Femur (tissue), 1 donor: ENCODE data around the gene COQ8A.
"Not testable (repeated sequence)": the region's sequence is repeated elsewhere in the genome, so short reads cannot be mapped to it uniquely, and the experiment has no call there.

Source experiments
- DNase-seq: peaks from one replicate; pipeline ENCODE4 v3.0.0-alpha.2; 2017

Gene COQ8A

DNA sequence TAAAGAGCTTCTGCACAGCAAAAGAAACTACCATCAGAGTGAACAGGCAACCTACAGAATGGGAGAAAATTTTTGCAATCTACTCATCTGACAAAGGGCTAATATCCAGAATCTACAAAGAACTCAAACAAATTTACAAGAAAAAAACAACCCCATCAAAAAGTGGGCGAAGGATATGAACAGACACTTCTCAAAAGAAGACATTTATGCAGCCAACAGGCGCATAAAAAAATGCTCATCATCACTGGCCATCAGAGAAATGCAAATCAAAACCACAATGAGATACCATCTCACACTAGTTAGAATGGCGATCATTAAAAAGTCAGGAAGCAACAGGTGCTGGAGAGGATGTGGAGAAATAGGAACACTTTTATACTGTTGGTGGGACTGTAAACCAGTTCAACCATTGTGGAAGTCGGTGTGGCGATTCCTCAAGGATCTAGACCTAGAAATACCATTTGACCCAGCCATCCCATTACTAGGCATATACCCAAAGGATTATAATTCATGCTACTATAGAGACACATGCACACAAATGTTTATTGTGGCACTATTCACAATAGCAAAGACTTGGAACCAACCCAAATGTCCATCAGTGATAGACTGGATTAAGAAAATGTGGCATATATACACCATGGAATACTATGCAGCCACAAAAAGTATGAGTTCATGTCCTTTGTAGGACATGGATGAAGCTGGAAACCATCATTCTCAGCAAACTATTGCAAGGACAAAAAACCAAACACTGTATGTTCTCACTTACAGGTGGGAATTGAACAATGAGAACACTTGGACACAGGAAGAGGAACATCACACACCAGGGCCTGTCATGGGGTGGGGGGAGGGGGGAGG lies 10.6 kb upstream of the COQ8A start:
- not testable (repeated sequence) for DNase-seq

DNA sequence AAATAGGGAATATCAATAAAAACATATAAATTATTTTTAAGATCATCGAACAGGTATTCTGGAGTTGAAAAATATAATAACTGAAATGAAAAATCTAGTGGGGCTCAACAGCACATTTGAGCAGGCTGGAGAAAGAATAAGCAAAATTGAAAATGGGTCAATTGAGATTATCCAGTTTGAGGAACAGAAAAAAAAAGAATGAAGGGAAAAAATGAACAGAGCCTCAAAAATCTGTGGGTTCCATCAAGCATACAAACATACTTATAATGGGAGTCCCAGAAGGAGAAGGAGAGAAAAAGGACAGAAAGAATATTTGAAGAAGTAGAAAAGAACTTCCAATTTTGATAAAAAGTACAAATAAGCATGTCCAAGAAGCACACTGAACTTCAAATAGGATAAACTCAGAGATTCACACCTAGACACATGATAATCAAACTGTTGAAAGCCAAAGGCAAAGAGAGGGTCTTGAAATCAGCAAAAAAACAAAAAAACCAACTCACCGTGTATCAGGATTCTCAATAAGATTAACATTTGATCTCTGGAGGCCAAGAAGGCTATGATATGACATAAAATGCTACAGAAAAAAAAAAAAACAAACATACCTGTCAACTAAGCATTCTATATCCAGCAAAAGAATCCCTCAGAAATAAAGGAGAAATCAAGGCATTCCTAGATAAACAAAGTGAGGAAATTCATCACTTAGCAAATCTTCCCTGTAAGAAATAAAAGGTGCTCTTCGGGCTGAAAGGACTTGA lies 5.4 kb upstream of the COQ8A start:
- no peak for DNase-seq

DNA sequence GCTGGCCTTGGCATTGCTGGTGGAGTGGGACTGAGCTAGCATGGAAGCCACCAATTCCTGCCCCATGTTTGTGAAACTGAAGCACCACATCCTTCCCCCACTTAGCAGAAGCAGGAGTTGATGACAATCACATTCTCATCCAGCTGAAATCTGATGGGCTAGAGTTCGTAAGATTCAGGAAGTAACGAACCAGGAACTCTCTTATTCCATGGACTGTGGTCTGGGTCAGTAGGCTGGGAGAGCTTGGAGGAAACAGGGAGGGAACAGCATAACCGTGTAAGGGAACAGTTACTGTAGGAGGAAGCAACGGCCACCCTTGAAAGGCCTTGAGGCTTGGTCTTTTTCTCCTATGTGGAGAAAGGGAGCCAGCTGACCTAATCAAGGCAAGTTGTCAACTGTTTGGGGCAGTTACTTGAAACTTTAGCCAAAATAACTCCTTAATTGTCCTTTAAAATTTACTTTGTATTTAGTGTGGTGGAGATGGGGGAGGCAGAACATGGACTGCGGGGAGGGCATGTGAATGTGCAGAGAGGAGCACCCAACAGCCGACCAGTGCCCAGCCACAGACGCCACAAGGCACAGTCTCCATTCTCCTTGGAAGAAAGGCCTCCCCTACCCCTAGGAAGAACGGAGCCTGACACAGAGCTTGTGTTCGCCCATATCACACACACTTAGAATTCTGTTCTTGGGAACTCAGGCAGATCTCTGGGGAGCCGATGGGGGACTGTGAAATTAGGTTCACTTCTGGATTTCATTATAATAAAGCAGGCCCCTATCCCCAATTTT lies 2.0 kb upstream of the COQ8A start:
- no peak for DNase-seq

DNA sequence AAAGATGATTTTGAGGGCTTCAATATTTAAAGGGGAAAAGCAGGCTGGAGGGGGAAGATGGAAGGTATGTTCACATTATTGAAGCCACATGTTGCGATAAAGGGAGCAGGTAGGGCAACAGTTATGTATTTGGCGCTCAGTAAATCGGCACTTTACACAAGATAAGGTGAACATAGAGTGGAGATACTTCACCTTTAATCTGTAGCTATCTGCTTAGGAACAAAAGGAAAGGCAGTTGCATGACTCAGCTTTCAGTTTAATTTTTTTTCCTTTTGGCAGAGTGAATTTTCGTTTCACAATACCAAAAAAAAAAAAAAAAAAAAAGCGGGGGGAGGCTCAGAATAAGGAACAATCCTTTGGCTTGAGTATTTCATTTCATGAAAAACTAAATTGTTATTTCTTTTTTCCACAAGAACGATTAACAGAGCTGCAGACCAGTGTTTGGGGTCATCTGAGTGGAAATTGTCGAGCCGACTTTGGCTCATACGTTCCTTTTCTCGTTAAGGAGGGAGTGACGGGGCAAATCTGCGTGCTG lies 1.1 kb upstream of the COQ8A start:
- DNase-seq = no peak

DNA sequence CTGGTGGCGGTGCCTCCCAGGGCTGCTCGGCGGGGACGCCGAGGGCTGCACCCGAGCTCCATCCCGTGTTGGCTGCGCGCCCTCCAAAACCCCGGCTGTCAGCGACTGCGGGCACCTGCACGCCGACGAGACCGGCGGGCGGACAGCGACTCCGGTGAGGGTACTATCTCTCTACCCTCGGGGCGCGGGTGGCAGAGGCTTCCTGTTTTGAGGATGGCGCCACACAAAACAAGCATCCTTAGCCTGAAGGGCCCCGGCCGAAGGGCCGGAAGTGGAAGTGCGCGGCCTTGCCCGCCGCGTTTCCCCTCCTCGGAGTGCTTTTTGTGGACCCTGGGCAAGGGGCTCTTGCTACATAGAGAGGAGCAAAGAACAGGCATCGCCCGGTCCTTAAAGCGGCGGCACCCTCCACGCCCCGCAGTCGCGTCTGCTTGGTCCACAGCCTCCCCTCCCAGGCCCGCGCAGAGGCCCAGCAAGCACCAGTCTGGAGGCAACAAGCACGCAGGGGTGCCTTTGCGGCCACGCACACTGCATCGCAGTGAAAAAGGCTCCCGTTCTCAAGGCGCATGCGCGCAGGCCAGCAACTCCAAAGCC lies 561 bp upstream of the COQ8A start:
- DNase-seq = peak; percentile 77

DNA sequence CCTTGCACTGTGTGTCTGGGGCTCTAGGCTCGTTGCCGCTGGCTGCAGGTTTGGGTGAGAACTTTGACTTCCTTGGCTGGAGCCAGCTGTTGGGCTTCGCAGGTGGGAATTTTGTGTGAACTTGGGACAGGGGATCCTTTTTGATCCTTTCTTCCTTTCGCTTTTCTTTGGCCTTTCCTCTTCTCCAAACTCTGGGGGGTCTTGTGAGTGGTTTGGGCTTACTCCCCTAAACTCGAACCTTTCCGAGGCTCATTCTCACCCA lies 643 bp downstream of the COQ8A start:
- no peak for DNase-seq

DNA sequence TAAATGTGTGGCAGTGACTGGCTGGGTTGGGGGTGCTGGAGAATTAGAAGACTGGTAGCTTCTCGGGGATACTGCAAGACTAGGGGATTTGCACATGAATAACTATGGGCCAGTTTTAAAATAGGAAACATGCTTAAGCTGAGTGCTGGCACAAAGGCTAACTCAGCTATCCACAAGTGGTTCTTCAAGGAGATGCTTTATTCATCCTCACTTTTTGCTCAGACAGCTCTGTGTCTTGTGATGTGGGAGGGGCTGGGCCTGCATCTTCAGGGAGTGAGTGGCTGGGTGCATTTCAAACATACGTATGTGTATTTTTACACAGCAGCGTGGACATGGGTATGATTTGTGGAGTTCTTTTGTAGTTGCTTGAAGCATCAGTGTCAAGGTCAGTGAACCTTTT lies 2.3 kb downstream of the COQ8A start:
- no peak for DNase-seq

DNA sequence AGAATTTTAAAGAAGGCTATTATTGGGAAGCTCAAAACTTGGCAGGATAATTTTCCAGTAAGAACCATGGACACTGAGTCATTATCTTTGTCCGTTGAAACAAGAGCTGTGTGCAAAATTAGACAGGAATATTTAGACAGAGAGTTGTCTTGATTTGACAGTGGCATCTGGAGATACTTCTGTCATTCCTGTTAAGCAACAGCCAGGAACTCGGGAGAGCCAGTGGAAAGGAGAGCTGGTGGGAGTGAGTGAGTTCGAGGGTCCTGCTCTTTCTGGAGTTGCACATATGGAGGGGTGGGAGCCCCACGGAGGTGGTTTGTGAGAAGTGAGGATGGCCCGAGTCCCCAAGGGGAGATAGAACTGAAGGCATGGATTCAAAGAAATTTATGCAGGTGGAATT lies 3.1 kb downstream of the COQ8A start:
- DNase-seq = no peak

DNA sequence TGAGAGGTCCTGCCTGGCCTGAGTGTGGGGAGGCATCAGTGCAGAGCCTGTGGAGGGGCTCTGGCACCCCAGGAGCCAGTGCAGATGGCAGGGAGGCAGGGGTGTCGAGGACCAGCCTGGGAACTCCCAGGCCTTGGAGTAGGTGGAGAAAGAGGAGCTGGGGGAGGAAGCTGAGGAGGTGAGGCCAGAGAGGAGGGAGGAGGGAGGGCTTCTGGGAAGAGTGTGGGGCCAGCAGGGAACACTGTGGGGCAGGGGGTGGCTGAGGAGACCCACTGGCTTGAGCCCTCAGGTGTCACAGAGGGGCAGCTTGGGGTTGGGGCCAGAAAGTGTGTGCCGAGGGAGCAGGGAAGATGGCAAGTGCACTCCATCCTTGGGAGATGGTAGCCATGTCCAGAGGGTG lies 3.8 kb downstream of the COQ8A start:
- DNase-seq = no peak

DNA sequence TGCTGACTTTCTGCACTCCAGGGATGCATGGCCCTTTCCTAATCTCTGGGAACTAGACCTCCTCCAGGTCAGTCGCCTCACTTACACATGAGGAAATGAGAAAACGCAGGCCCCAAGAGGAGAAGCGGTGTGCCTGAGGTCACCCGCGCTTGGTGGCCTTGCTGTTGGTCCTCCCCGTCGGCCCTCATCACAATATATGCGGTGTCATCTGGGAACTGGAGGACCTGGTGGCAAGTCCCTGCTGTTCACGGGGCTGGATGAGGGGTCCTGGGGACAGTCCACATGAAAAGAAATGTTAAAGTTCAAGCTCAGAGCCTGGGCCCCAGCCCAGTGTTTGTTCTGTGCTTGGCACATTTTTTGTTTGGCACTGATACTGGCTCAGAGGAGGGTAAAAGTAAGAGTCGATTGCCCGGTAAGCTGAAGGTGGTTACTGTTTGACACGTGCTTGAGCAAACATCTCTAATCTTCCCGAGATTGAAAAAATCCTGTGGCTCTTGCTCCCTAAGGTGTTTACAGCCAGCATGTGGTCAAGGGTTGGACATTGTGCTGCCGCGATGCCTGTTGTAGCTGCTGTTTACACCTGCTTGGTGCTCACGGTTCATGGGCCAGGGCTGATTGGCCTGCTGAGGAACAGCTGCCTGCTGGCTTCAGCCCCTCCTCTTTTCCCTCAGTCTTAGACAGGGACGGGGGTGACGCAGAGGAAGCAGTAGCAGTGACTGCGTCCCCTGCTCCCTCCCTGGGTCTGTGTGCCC lies 5.2 kb downstream of the COQ8A start:
- DNase-seq = no peak

DNA sequence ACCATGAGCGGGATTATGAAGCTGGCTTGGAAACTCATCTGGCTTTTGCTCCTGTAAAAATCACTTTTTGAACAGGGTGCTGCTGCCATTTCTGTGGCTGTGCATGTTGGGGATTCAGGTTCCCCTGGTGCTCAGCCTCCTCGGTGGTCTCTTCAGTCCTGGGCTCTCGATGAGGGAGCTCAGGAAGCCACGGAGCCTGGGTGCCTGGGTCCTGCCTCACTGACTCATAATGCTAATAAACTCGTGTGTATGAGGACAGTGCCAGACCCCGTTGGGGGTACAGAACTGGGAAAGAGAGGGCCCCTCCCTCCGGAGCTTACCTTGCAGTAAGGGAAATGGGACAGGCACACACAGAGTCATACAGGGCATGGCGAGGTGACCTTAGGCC lies 5.8 kb downstream of the COQ8A start:
- DNase-seq = no peak

DNA sequence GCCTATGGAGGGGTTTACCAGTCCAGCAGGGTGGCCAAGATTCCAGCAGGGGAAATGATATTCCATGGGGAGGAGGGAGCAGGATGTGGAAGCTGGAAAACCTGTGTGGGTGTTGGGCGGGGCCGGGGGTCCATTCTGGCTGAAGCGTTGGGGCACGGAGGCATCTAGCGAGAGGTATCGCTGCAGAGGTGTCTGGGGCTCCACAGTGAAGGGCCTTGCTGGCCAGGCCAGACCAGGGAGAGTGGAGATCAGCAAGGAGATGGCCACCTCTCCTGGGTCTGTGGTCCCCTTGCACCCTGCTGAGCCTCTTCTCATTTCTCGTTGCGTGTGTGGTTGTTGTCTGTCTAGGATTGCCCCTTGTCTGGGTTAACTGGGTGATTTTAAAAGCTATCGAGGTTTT lies 6.2 kb downstream of the COQ8A start:
- DNase-seq = no peak

DNA sequence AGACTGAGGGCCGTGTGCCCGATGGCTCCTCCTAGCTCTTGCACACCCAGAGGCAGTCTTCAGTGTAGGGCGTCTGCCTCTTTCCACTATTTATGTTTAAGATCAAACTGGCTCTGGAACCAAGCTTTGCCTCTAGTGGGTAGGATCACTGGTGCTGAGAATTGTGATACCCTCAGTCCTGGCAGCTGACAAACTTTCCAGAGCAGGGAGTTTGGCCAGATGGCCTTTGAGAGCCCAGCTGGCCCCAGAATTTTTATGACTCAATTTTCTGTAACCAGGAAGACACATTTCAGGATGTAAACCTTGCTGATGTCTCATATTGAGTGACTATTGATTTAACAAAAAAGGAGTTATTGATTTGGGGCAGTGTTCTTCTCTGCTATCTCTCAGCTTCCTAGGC lies 6.7 kb downstream of the COQ8A start:
- DNase-seq = no peak

DNA sequence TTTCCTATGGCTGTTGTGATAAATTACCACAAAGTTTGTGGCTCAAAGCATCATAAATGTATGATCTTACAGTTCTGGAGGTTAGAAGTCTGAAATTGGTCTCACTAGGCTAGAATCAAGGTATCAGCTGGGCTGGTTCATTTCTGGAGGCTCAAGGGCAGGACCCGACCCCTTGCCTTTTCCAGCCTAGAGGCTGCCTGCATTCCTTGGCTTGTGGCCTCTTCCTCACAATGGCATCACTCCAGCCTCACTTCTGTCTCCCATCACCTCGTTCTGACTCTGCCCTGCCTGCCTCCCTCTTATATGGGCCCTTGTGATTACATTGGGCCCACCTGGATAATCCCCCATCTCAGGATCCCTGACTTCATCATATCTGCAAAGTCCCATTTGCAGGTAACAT lies 8.0 kb downstream of the COQ8A start:
- DNase-seq = no peak

DNA sequence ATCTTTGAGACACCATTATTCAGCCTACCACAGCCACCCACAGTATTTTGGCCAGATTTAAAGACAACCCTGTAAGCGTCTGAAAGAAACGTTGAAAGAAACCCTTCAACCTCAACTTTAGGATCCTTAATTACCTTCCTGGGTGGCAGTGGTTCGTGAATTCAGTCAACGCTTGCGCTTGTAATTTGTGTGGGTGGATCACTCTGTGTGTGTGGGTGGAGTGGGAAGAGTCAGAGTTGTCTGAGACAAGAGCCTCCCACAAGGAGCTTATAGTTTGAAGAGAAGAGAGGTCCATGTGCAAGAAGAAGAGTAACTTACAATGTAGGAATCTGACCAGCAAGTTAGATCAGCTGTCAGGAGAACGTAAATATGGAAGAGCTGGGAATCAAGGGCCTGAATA lies 8.4 kb downstream of the COQ8A start:
- DNase-seq = no peak

DNA sequence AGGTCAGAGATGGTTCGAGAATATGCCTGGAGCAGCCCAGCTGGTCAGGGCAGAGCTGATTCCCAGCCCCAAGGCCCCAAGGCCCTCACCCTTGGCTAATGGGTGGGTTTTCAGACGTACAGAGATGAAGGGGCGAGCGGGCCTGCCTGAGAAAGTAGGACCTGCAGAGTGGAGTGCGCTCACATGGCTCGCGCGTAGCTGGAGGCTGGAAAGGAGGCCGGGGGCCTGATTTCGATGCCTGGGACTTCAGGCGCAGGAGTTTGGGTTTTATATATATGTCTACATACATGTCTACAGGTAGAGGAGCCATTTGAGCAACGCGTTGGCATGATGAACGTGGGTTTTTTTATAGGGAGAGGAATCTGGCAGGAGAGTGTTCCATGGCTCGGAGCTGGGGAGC lies 8.9 kb downstream of the COQ8A start:
- no peak for DNase-seq

DNA sequence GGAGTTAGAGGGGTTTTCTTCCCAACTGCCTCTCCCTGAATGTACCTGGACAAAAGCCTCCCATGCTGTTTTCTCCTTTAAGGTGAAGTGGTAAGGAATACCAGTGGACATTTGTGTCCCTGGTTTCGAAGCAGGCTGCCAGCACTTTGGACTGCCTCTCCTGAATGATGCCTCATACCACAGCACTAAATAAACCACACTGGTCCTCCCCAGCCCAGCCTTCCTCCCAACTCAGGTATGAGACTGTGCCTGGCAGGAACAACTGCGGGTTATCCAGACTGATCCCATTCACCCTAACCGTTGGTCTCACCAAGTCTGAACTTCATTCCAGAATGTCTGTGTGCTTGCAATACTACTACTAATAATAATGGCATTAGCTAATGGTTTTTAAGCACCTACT lies 9.3 kb downstream of the COQ8A start:
- DNase-seq = no peak

DNA sequence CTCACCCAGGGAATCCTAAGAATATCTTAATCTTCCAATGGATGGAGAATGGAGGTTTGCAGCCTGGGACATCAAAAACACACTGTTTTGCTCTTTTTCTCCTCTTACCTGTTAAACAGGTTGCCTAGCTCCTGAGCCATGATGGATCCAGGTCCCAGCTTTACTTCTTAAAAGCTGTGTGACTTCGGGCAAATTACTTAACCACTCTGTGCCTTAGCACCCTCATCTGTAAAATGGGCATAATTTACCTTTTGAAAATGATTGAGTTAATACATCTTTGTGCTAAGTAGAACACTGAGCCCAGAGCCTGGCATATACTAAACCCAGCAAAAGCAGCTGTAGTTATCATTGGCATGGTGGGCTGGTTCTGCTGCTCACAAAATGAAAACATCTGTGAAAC lies 10.2 kb downstream of the COQ8A start:
- DNase-seq = no peak

DNA sequence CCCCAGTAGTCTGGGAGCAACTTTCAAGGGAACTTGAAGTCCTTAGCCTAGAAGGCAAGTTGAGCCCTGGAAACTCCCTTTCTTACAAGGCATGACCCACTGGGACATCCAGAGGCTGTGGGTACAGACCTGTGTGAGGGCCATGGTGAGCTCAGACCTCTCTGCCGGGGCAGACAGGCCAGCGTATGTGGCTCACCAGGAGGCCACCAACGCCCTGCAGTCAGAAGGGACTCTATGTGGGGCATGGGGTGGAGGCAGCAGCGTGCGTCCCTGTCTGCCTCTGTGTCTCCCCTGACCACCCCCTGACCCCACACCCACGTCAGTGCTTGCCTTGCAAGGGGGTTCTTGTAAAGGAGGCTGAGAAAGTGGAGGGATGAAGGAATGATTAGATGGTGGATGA lies 10.8 kb downstream of the COQ8A start:
- no peak for DNase-seq

DNA sequence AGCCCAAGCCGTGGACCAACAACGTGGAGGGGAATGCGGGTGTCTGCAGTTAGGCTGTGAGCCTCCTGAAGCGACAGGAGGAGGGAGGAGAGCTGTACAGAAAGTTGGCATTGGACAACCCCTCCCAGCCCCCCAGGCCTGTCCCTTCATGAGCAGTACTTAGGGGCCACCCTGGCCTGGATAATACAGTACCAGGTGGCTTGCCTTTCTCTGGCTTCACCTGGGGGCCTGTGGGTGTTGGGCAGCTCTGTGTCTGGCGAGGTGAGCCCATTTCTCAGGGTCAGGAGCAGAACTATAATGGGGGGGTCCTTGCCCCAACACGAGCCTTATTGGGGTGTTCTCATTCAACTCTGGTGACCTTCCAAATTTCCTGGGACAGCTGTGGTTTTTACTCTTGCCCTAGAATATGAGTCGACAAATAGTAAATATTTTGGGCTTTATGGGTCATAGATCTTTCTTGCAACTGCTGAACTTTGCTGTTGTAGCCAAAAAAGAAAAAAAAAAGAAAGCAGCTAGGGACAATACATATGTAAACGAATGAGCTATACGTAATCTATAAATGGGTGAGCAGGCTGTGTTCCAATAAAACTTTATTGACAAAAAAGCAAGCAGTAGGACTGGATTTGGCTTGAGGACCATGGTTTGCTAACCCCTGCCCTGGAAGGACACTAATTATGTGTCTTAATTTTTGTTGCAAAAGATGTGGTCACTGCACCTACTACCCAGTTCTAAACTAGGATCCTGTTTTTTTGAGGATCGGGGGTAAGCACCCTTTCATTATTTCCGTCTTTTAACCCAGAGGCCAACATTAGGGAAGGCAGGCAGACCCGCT lies 11.4 kb downstream of the COQ8A start:
- no peak for DNase-seq

DNA sequence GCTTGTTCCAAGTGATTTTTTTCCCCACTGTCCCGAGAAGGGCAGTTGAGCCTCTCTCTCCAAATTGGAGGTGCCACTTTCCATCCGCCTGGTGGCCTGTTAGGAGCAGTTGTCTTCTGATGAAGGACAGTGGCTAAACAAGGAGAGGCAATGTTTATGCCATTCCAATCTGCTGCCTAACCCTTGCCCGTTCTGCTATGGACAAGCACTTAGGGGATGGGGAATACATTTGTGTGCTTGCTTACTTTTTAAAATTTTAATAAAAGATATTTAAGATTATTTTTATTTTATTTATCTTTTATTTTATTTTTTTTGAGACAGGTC lies 12.0 kb downstream of the COQ8A start:
- no peak for DNase-seq
